HTR-8/SVneo (cell line): ENCODE data around the gene DGKB.

Experiments
- DNase-seq: peaks from one replicate; pipeline ENCODE4 v3.0.0; 2011; ENCODE audit warnings: low spot score, mixed read lengths; ENCODE audit not compliant: insufficient read length
- FAIRE-seq: peaks from 2 replicates; lab custom pipeline; 2011; peaks lifted over from hg19 to GRCh38; lab: Jason Lieb, UNC

The DGKB gene

GRCh38 chr7:14868937-14869336 lies 33.6 kb downstream of the DGKB start:
- DNase-seq (no peak), FAIRE-seq (no peak)

GRCh38 chr7:14861456-14861855 lies 41.1 kb downstream of the DGKB start:
- FAIRE-seq (no peak), DNase-seq (no peak)

- DNase-seq (no peak), FAIRE-seq (no peak)
Observed at GRCh38 chr7:14859267-14859666, 43.3 kb downstream of the DGKB start.

- FAIRE-seq (no peak), DNase-seq (no peak)
Observed at GRCh38 chr7:14858866-14859265, 43.7 kb downstream of the DGKB start.

- FAIRE-seq (no peak), DNase-seq (no peak)
Observed at GRCh38 chr7:14858410-14858809, 44.1 kb downstream of the DGKB start.

- FAIRE-seq (no peak), DNase-seq (no peak)
Observed at GRCh38 chr7:14855033-14855794, 47.3 kb downstream of the DGKB start.

- FAIRE-seq: no peak
- DNase-seq: no peak
Observed at GRCh38 chr7:14854471-14854870, 48.1 kb downstream of the DGKB start.

- FAIRE-seq (no peak), DNase-seq (no peak)
Observed at GRCh38 chr7:14851610-14852009, 50.9 kb downstream of the DGKB start.

GRCh38 chr7:14850039-14850438 lies 52.5 kb downstream of the DGKB start:
- no peak for FAIRE-seq

GRCh38 chr7:14846405-14846804 lies 56.1 kb downstream of the DGKB start:
- DNase-seq: no peak
- FAIRE-seq: no peak

More at GRCh38 chr7:14850039-14850438, 52.5 kb downstream of the DGKB start:
- DNase-seq: no peak

GRCh38 chr7:14843755-14844154 lies 58.8 kb downstream of the DGKB start:
- no peak for FAIRE-seq
- no peak for DNase-seq

- FAIRE-seq (no peak), DNase-seq (no peak)
Observed at GRCh38 chr7:14842523-14842922, 60.0 kb downstream of the DGKB start.

GRCh38 chr7:14841869-14842268 lies 60.7 kb downstream of the DGKB start:
- FAIRE-seq (no peak), DNase-seq (no peak)

- FAIRE-seq (no peak), DNase-seq (no peak)
Observed at GRCh38 chr7:14841086-14841485, 61.5 kb downstream of the DGKB start.

GRCh38 chr7:14839307-14839706 lies 63.2 kb downstream of the DGKB start:
- DNase-seq (no peak), FAIRE-seq (no peak)

- no peak for FAIRE-seq
Observed at GRCh38 chr7:14837216-14837615, 65.3 kb downstream of the DGKB start.

GRCh38 chr7:14836571-14837189 lies 65.9 kb downstream of the DGKB start:
- DNase-seq (peak; percentile 23), FAIRE-seq (no peak)

More at GRCh38 chr7:14837216-14837615, 65.3 kb downstream of the DGKB start:
- no peak for DNase-seq

- FAIRE-seq (no peak), DNase-seq (no peak)
Observed at GRCh38 chr7:14836006-14836405, 66.5 kb downstream of the DGKB start.

GRCh38 chr7:14835384-14835783 lies 67.2 kb downstream of the DGKB start:
- FAIRE-seq (no peak), DNase-seq (no peak)

- FAIRE-seq: no peak
- no peak for DNase-seq
Observed at GRCh38 chr7:14834883-14835282, 67.7 kb downstream of the DGKB start.

GRCh38 chr7:14834456-14834855 lies 68.1 kb downstream of the DGKB start:
- DNase-seq: no peak
- no peak for FAIRE-seq

- DNase-seq (no peak), FAIRE-seq (no peak)
Observed at GRCh38 chr7:14833707-14834106, 68.8 kb downstream of the DGKB start.
